ENCODE results near the gene TFB1M. TPM values are rescaled to one million over a fixed set of nuclear protein-coding genes. Genes with fewer than 3 reads are reported as not detected.

Gene TFB1M
- total RNA-seq, 2 experiments from 2014 or later: 33.6 to 35.5 TPM

- ATAC-seq (no peak), DNase-seq (no peak)
- Mint-ChIP-seq H3K4me1 (no peaks in the 10 kb centered on the region), H3K4me3 (no peak overlapping the region), H3K27ac (no peak overlapping the region), H3K36me3 (peaks cover 5% of the 10 kb centered on the region), H3K27me3 (peaks cover 6% of the 10 kb centered on the region), H3K9me3 (ENCODE audit: low read depth) (no peaks in the 10 kb centered on the region)
- CTCF ChIA-PET: interaction anchor here (1.3 kb wide), 1 partner anchor 29 kb away, joined by 4 read pairs; no protein-coding TSS in a partner anchor
These were observed 107.1 kb downstream of the TFB1M start for GRCh38 chr6:155207223-155207622.

Other genes starting within 250 kb of the TFB1M start
- not detected for gene CLDN20, start 50.5 kb downstream of the TFB1M start, total RNA-seq
- not detected for gene NOX3, start 141.4 kb upstream of the TFB1M start, total RNA-seq